Kidney capillary endothelial cell (primary cell): Measurements from ENCODE around the gene TSR3.
A peak's percentile ranks its signal among the peaks of the same experiment; 100 is the strongest.

Experiments
- DNase-seq: peaks from one replicate; pipeline ENCODE4 v3.0.0-alpha.2; 2018; ENCODE audit warnings: low spot score

The TSR3 gene

GRCh38 chr16:1377406-1378010 is 25.8 kb upstream of the TSR3 start:
- no peak for DNase-seq

- DNase-seq, result no peak
These were observed 24.2 kb upstream of the TSR3 start for GRCh38 chr16:1375741-1376410.

GRCh38 chr16:1375298-1375640 is 23.6 kb upstream of the TSR3 start:
- DNase-seq, result no peak

- DNase-seq, result no peak
These were observed 23.0 kb upstream of the TSR3 start for GRCh38 chr16:1374418-1375297.

- DNase-seq, result no peak
These were observed 20.7 kb upstream of the TSR3 start for GRCh38 chr16:1372292-1372950.

- no peak for DNase-seq
These were observed 19.6 kb upstream of the TSR3 start for GRCh38 chr16:1371054-1371978.

DNA sequence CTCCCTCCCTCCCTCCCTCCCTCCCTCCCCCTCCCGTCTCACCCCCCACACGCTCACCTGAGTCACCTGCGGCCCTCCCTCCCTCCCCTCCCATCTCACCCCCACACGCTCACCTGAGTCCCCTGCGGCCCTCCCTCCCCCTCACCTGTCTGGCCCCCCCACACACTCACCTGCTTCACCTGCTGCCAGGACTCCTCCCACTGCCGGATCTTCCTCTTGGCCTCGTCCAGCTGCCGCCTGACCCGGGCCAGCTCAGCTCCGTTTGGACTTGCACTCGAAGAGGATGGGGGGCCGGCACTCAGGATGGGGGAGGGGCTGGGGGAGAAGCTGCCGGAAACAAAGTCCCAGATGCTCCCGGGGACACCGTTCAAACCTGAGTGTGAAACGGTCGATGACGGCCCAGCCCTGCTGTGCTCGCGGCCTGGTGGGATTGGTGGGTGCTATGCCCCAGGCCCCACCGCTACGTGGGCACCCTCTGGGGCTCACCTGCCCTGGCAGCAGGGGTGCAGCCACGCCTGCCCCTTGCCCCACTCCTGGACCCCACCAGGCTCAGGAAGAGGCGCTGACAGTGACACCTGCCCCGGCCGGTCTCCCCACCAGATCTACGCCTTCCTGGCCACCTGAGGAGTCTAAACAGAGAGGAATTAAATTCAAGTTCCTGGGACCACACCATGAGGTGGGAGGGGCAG is 16.0 kb upstream of the TSR3 start:
- no peak for DNase-seq

GRCh38 chr16:1366712-1367299 is 15.1 kb upstream of the TSR3 start:
- DNase-seq, result no peak

GRCh38 chr16:1366060-1366711 is 14.5 kb upstream of the TSR3 start:
- DNase-seq, result no peak

DNA sequence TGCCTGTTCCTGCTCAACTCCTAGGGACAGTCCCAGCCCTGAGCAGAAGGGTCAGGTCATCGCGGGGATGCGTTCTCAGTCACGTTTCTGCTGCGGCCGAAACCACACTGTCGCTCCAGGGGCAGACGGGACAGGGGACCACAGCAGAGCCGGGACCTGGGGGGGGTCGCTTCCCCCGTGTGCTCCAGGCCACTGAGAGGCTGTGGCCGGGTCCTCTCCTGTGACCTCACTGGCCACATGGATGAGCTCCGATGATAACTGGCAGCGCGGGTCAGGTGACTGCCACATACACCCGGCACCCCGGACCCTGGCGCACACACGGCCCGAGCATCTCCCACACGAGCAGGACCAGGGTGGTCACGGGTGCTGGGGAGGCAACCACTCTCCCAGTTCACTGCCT is 12.8 kb upstream of the TSR3 start:
- no peak for DNase-seq

DNA sequence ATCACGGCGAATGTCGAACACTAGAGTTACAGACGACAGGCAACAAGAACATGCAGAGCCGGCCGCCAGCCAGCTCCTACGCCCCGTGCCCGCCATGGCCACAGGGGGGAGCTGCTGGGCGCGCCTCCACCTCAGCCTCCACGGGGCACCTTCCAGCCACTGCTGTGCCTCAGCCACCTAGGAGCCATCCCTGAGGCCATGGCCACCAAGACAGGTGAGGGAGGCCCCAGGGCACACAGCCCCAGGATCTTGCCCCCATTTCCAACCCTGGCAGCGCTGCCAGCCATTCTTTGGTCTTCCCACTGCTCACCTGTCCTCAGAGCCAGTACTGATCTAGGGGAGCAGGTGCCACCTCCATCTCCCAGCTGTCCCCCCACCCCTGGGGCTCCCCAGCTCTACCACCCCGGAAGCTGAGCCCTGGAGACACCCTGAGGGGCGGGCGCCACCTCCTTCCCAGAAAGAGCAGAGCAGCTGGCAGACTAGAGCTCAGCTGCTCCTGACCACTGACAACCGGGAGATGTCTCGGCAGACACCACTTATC is 11.9 kb upstream of the TSR3 start:
- peak; percentile 45 for DNase-seq

GRCh38 chr16:1362807-1363206 is 11.1 kb upstream of the TSR3 start:
- no peak for DNase-seq

DNA sequence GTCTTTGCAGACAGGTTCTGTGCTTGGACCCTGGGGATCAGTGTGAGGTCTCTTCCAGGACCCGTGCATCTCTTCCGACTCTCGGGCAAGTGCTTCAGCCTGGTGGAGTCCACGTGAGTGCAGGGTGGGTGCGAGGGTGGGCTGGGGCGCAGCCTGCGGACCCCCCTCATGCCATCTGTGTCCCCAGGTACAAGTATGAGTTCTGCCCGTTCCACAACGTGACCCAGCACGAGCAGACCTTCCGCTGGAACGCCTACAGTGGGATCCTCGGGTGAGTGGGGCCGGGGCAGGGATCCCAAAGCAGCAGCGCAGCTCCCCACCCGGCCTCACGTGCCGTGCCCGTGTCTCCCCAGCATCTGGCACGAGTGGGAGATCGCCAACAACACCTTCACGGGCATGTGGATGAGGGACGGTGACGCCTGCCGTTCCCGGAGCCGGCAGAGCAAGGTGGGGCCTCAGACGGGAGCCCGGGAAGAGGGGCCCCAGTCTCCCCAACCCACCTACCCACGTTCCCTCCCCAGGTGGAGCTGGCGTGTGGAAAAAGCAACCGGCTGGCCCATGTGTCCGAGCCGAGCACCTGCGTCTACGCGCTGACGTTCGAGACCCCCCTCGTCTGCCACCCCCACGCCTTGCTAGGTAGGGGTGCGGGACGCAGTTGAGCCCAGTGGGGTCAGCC is 10.1 kb upstream of the TSR3 start:
- DNase-seq, result no peak

DNA sequence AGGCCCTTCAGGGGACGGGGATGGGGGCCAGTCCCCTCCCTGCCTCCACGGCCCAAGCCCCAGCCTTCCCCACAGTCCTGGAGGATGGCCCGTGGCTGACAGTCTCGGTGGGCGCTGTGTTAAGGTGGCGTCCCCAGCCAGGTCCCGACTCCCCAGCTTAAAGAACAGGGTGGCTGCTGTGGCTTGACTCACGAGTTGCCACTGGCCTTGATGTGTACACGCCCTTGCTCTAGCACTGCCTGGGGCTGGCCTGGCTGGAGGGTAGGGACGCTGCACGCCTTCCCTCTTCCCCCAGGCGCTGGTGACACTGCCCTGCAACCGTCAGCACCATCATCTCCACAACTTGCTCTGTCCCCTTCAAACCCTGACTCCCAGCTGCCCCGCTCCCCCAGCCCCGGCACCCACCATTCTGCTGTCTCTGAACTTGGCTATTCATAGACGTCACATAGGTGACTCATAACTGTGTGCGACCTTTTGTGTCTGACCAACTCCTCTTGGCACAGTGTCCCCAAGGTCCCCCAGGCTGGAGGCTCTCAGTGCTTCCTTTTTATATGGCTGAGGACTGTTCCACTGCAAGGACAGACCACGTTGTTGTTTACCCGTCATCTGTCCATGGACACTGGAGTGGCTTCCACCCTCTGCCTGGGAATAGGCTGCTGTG is 6.4 kb upstream of the TSR3 start:
- no peak for DNase-seq

DNA sequence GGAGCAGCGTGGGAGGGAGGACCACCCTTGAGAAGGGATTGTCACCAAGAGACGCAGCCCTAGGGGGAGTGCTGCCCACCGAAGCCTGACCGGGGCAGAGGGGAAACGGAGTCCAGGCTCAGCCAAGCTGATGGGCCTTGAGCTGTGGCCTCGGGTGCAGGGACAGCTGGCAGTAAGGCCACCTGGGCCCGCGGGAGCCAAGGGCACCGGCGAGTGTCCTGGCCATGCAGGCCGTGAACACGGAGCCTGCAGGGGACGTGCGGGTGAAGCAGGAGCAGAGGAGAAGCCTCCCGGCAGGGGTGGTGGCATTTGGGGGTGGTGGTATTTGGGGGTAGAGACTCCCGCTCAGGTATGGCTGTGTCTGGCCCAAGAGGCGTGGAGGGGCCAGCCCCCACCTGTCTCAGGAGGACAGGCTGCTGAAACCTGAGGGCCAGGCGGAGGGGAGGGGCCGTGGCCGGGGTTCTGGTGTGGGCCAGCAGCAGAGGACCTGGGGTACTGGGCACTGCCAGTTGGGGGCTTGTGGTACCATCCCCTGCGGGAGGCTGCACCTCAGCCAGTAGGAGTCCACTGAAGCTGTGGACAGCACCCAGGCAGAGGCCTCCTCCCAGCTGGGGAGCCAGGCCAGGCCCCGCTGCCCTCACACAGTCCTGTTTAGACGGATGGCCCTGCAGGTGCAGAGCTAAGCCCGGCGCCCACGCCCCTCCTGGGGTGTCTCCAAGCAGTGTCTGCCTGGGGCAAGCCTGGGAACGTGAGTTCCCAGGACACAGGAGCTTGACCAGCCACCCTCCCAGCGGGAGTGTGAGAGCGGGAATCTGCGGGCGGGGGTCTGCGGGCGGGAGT is 4.6 kb upstream of the TSR3 start:
- DNase-seq, result no peak

DNA sequence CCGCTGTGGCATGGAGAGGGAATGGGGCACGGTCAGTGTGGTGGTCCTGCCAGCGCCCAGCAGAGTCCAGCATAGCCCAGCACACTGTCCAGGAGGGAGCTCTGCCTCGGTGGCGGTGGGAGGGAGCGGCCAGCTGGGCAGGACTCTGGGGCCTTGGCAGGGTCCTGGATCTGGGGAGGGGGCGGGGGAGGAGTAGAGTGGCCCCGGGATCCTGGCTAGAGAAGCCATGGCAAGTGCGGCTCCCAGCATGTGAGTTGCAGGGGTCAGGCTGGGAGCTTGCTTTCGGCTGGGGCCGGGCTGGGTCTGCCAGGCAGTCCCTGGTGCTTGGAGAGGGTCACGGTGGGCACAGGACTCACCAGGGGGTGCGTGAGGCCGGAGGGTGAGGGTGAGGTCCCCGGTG is 3.9 kb upstream of the TSR3 start:
- no peak for DNase-seq

DNA sequence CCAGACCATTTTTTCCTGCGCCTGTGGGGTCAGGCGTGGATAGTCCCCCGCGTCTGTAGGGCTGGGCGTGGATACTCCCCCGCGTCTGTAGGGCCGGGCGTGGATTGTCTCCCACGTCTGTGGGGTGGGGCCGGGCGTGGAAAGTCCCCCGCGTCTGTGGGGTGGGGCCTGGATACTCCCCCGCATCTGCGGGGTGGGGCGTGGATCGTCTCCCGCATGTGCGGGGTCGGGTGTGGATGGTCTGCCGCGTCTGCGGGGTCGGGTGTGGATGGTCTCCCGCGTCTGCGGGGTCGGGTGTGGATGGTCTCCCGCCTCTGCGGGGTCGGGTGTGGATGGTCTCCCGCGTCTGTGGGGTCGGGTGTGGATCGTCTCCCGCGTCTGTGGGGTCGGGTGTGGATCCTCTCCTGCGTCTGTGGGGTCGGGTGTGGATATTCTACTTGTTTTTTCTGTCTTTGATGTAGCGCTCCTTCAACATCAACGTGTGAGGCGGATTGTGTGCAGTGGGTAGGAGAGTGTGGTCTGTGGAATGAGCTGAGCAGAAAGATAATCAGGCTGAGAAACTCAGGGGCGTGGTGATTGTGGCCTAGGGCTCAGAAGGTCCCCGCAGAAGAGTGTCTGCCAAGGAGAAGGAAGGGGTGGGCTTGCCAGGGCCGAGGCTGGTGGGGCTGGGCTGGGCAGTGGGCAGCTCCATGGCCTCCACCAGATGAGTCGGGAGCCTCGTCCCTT is 3.3 kb upstream of the TSR3 start:
- no peak for DNase-seq
